HG03280 (cell line): Measurements from ENCODE around the gene TFB2M.

ENCODE experiments used
- ATAC-seq: cut with Tn5 transposase; IDR thresholded peaks from one replicate; pipeline ENCODE4 v1.9.1; 2021; ENCODE audit warnings: mild to moderate bottlenecking, moderate library complexity; ENCODE audit not compliant: unreplicated experiment

The TFB2M gene

DNA sequence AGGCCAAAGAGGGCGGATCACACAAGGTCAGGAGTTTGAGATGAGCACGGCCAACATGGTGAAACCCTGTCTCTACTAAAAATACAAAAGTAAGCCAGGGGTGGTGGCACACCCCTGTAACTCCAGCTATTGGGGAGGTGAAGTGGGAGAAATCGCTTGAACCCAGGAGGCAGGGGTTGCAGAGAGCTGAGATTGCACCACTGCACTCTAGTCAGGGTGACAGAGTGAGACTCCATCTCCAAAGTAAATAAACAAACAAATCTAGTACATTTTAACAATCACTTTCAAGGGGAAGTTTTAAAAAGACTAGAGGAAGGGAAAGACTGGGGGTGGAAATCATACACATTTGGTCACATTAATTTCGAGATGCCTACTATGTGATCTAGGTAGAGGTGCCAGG lies 6.8 kb downstream of the TFB2M start:
- ATAC-seq = no peak

GRCh38 chr1:246558041-246558440 lies 8.0 kb downstream of the TFB2M start:
- no peak for ATAC-seq

- no peak for ATAC-seq
Measured at GRCh38 chr1:246554201-246554600, 11.9 kb downstream of the TFB2M start.

DNA sequence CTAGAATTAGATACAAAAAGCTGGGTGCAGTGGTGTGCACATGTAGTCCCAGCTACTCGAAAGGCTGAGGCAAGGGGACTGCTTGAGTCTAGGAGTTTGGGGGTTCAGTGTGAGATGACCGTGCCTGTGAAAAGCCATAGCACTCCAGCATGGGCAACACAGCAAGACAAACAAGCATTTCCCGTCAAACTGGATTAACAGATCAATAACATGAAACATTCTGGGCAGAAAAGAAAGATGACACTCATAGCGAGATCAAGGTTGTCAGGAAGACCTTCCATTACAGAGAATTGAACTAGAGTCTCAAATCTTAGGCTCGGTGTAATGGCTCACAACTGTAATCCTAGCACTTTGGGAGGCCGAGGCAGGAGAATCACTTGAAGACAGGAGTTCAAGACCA lies 14.0 kb downstream of the TFB2M start:
- no peak for ATAC-seq

DNA sequence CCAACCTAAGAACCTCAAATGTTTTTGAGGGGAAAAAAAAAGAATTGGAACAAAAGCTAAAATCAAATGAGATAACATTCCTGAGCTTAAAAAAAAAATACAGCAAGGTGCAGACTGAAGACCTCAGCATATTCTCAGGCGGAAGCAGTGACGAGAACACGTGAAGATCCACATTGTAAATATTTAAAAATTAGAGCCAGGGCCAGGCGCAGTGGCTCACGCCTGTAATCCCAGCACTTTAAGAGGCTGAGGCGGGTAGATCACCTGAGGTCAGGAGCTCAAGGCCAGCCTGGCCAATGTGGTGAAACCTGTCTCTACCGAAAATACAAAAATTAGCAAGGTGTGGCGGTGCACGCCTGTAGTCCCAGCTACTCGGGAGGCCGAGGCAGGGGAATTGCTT lies 15.7 kb downstream of the TFB2M start:
- no peak for ATAC-seq

DNA sequence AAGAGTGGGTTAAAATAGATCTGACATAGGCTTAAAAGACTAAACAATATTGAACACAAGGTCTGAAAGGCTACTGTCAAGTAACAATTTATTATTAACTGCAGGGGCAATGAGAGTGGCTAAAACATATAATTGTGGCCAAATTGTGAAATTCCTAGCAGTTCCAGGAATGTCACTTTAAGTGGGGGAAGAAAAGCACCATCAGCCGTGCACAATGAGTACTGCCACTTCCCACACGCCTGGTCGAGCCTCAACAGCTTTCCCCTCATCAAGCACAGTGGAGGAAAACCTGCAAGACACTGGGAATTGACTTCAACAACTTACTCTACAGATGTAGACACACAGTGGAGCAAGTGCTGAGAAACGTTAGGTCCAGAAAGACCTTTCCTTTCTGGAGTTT lies 16.4 kb downstream of the TFB2M start:
- ATAC-seq = no peak

DNA sequence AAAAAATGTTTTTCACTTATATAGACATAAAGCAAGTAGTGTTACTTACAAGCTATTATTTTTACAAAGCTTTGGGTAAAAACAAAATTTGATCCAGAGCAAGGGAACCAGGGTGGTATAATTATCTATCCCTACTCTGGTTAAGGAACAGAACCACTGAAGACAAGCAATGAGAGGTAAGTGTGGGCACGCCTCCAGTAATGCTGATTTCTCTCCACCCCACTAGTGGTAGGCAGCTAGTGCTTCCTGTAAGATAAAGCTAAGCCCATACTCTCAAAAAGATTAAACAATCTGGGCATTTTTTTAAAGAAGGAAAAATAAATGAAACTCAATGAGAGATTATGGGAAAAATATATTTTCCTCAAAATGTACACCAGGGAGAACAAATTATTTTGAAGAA lies 22.1 kb downstream of the TFB2M start:
- ATAC-seq = no peak

GRCh38 chr1:246540738-246541491 lies 25.1 kb downstream of the TFB2M start:
- ATAC-seq = no peak

DNA sequence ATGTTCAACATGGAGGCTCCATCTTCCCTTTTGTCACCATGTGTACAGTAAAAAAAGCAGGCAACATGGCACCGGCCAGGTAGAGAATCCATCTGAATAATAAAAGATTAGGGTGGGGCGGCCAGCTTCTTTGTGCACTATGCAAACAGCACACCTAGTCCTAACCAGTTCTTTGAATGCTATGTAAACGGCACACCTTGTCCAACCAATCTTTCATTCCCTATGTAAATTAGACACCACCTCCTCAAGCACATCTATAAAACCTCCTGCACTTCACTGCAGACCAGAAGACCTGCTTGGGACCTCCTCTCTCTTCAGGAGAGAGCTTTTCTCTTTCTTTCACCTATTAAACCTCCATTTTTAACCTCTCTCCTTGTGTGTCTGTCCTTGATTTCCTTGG lies 28.2 kb downstream of the TFB2M start:
- ATAC-seq = no peak

DNA sequence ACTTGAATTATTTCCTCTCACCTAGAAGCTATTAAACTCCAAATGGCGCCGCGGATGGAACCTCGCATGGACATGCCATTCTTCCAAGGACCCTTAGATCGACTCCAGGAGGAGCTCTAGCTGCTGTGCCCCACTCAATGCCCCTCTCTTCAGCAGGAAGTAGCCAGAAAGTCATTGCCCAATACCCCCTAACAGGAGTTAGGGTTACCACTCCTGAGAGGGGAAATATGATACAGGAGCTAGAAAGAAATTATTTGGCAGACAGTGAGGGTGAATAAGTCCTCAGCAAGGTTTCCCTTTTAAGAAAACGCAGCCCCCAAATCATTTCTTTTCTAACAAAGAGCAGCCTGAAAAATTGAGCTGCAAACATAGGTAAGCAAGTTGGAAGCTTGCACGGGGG lies 28.6 kb downstream of the TFB2M start:
- ATAC-seq = no peak

GRCh38 chr1:246534114-246534513 lies 31.9 kb downstream of the TFB2M start:
- no peak for ATAC-seq

- ATAC-seq = no peak
Measured at GRCh38 chr1:246533371-246533905, 32.6 kb downstream of the TFB2M start.

GRCh38 chr1:246532519-246532918 lies 33.5 kb downstream of the TFB2M start:
- no peak for ATAC-seq

GRCh38 chr1:246530482-246530881 lies 35.6 kb downstream of the TFB2M start:
- ATAC-seq = no peak

GRCh38 chr1:246528933-246529731 lies 36.9 kb downstream of the TFB2M start:
- ATAC-seq = no peak

- ATAC-seq = no peak
Measured at GRCh38 chr1:246527402-246528088, 38.5 kb downstream of the TFB2M start.

- no peak for ATAC-seq
Measured at GRCh38 chr1:246526915-246527314, 39.1 kb downstream of the TFB2M start.

DNA sequence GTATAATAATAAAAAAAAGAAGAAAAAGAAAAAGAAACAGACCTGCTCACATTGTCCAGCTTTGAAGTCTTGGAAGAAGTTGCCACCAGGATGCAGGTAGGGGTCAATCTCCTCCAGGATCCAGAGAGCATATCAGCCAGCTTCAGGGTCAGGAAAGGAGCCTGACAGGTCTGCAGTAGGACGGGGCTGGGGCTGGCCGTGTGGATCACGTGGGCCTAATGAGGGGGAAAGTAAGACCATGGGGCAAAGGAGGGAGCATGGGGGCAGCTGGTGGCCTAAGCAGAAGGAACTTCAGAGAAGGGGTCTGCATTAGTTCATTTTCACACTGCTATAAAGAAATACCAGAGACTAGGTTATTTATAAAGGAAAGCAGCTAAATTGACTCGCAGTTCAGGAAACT lies 39.7 kb downstream of the TFB2M start:
- ATAC-seq = no peak

DNA sequence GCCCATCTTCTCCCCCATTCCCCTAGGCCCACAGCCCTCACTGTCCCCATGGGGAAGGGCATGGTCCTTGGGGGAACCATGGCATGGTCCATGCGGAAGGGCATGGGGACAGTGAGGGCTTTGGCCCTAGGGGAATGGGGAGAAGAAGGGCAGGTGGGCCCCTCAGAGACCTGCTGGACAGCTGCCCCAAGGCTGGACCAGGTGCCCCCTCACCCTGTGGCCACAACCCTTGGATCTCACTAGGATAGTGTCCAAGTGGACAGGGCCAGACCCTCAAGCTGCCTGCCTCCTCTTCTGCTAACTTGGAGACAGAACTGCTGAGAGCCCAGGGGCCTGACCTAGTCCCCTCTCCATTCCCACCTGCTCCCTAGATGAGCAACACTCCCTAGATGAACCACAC lies 46.5 kb downstream of the TFB2M start:
- ATAC-seq = no peak

GRCh38 chr1:246518456-246519205 lies 47.4 kb downstream of the TFB2M start:
- no peak for ATAC-seq

DNA sequence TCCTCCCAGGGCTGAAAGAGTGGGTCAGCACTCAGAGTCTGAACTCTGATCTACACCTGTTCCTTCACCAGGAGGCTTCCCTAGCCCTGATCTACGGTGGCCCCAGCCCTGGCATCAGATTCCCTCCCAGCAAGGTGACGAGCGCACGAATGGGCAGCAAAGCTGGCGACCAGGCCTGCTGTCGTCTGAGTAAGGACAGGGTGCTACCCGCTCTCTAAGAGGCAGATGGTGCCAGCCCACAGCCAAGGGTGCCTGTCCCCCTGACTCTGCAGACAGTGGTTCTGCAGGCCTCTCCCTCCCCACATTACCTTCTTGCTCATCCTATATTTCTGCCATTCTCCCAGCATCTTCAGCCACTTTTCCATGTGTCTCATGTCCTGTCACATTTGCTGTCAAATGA lies 48.7 kb downstream of the TFB2M start:
- ATAC-seq = no peak
